ENCODE data around the gene MRPL48. TPM values are rescaled to one million over a fixed set of nuclear protein-coding genes. Genes with fewer than 3 reads are reported as not detected.

The MRPL48 gene
- total and polyA plus RNA-seq, 2 of the 8 experiments (the other 6 are each of a cell fraction or from before 2014, with no cell fraction given) = 34.9 to 59.9 TPM

DNA sequence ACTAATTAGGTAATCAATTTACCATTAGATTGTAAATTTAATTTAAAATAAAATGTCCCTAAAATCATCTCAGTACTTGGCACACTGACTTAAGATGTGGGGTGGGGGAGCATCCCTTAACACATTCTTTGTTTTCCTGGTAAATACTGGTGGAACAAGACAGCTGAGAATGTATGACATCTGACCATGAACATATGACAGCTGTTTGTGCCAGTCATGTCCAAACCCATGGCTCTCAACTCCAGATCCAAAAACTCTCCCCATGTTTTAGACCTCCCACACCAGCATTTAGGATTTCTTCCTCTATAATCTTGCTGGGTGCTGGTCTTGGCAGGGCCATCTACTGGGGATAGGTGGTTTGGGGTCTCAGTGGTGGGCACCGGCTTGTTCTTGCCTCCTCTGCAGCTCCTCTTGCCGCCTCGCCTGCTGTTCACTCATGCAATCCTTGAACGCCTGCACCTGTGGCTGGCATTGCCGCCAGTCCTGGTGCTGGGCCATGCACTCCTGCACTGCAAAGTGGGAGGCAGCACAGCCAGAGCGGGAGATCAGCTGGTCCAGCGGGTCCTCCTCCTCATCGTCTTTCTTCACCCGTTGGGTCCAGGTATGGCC, 85.2 kb downstream of the MRPL48 start:
- Histone ChIP-seq H3K18ac (ENCODE audit: extremely low read depth, low read length) (no peak overlapping the region), H3K79me1 (ENCODE audit: low read depth, low read length) (peaks cover 15% of the 10 kb centered on the region), H3K4me1 (replicated peaks in 1 of 4; ENCODE audit: control insufficient read depth in 3 of 4, insufficient read depth in 4 of 4, low read length in 3 of 4) (peaks cover 4 to 10% (median 7%) of the 10 kb centered on the region in 4 experiments; a peak in 6 of 7 replicates), H2BK5ac (ENCODE audit: low read depth, low read length) (no peak overlapping the region), H2BK12ac (ENCODE audit: low read depth, low read length) (no peak overlapping the region), H3K14ac (ENCODE audit: insufficient read length) (no peak overlapping the region), H2AK5ac (ENCODE audit: low read depth, low read length) (no peak overlapping the region), H3K23me2 (ENCODE audit: low read depth, low read length) (peaks cover 10% of the 10 kb centered on the region; the same call in 1 of the 2 replicates), H3K79me2 (ENCODE audit: control insufficient read depth in 1 of 2, insufficient read depth in 2 of 2, low read length in 2 of 2) (peaks cover 6 to 40% of the 10 kb centered on the region in 2 experiments; a peak in 3 of 4 replicates), H3K9me3 (ENCODE audit: insufficient read depth in 2 of 2, low read depth in 1 of 2, low read length in 1 of 2) (no peaks in the 10 kb centered on the region), H3K4ac (replicated peaks; ENCODE audit: insufficient read length, low read depth, low read length) (no peak overlapping the region), H3K27ac (ENCODE audit: low read depth, low read length) (no peak overlapping the region), H3K9ac (replicated peaks in 1 of 4; ENCODE audit: extremely low read depth in 1 of 4, low read depth in 3 of 4, low read length in 3 of 4) (no peak overlapping the region), H2BK20ac (ENCODE audit: low read length) (no peak overlapping the region), H3K36me3 (ENCODE audit: control insufficient read depth in 2 of 4, insufficient read depth in 4 of 4, low read length in 3 of 4) (peaks cover 14 to 60% (median 31%) of the 10 kb centered on the region in 4 experiments), H3K4me2 (ENCODE audit: insufficient read depth in 1 of 2, low read depth in 2 of 2, low read length in 2 of 2) (no peak overlapping the region), H3K27me3 (replicated peaks in 1 of 4; ENCODE audit: control insufficient read depth in 3 of 4, extremely low read depth in 1 of 4, insufficient read depth in 3 of 4, low read length in 3 of 4) (no peaks in the 10 kb centered on the region), H2AFZ (ENCODE audit: low read length) (no peak overlapping the region), H4K8ac (ENCODE audit: extremely low read depth, insufficient read depth, low read length) (no peak overlapping the region), H2BK15ac (ENCODE audit: low read length) (no peak overlapping the region), H4K20me1 (replicated peaks in 1 of 2; ENCODE audit: control insufficient read depth in 1 of 2, insufficient read depth in 2 of 2, low read length in 2 of 2) (peaks cover 5 to 9% of the 10 kb centered on the region in 2 experiments), H3K23ac (ENCODE audit: insufficient read length) (no peak overlapping the region), H3K56ac (replicated peaks; ENCODE audit: insufficient read length, low read depth, low read length) (no peak overlapping the region), H2BK120ac (replicated peaks; ENCODE audit: low read depth, low read length) (no peak overlapping the region), H4K5ac (ENCODE audit: insufficient read length, low read depth, low read length) (no peak overlapping the region), H4K91ac (replicated peaks; ENCODE audit: insufficient read length, low read length) (no peak overlapping the region), H3K4me3 (ENCODE audit: extremely low read depth in 1 of 4, insufficient read depth in 2 of 4, low read depth in 3 of 4, low read length in 4 of 4) (no peak overlapping the region)
- POLR2A ChIA-PET (ENCODE audit: partially characterized antibody) = interaction anchor here (0.6 to 7.8 kb wide), 7 partner anchors 10 to 159 kb away, joined by 3 to 55 read pairs (median 6); no protein-coding TSS in a partner anchor
- WGBS, 2 experiments (ENCODE audit: extremely low coverage in 1 of 2, insufficient coverage in 1 of 2, insufficient read length in 1 of 2, insufficient replicate concordance in 2 of 2, low coverage in 1 of 2, low lambda C conversion rate in 2 of 2, missing lambda C conversion rate in 1 of 2) = 93% methylated on average over 9 of the region's 9 CpGs; no CpG with 5 or more reads in 1 of the 2 experiments
- CTCF ChIA-PET (ENCODE audit: partially characterized antibody) = interaction anchor here (0.6 to 2.2 kb wide), 6 partner anchors 14 to 129 kb away, joined by 3 to 8 read pairs (median 4); no protein-coding TSS in a partner anchor
- FAIRE-seq = no peak
- no peak for DNase-seq (ENCODE audit: low read depth in 1 of 2, low spot score in 2 of 2)
- no peak for TF ChIP-seq SIX5 (IDR thresholded peaks at IDR 0.05; ENCODE audit: low read depth, low read length)
- TF ChIP-seq POLR2A (IDR thresholded peaks at IDR 0.05; ENCODE audit: control extremely low read depth in 1 of 2, low read depth in 2 of 2, low read length in 2 of 2) = 0 out of 3 replicates have a peak, but pooled peaks of 1 of the 2 experiments have one; percentile 37
- 0 out of 2 replicates have a peak, but pooled peaks have one; percentile 7 for TF ChIP-seq POLR2AphosphoS5 (IDR thresholded peaks at IDR 0.05; ENCODE audit: low read depth, low read length)
